ENCODE data around the gene HSFX1. TPM values are rescaled to one million over a fixed set of nuclear protein-coding genes. Genes with fewer than 3 reads are reported as not detected.
"Not testable (repeated sequence)": the region's sequence is repeated elsewhere in the genome, so short reads cannot be mapped to it uniquely, and the experiment has no call there.

HSFX1 gene
- total and polyA plus RNA-seq, 2 of the 8 experiments (the other 6 are each of a cell fraction or from before 2014, with no cell fraction given) = 0.42 to 0.63 TPM

GRCh38 chrX:149758068-149758714 is 15.7 kb upstream of the HSFX1 start (continued):
- TF ChIP-seq, protein P1, sequence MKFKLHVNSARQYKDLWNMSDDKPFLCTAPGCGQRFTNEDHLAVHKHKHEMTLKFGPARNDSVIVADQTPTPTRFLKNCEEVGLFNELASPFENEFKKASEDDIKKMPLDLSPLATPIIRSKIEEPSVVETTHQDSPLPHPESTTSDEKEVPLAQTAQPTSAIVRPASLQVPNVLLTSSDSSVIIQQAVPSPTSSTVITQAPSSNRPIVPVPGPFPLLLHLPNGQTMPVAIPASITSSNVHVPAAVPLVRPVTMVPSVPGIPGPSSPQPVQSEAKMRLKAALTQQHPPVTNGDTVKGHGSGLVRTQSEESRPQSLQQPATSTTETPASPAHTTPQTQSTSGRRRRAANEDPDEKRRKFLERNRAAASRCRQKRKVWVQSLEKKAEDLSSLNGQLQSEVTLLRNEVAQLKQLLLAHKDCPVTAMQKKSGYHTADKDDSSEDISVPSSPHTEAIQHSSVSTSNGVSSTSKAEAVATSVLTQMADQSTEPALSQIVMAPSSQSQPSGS (IDR thresholded peaks at IDR 0.05; ENCODE audit: low read length) = no peak
- TF ChIP-seq BRCA1 (IDR thresholded peaks at IDR 0.05; ENCODE audit: low read depth, low read length) = no peak

- H4K91ac ChIP-seq (replicated peaks; ENCODE audit: insufficient read length, low read length); H3K14ac ChIP-seq (ENCODE audit: insufficient read length); H3K9me3 ChIP-seq (ENCODE audit: insufficient read depth in 2 of 2, low read depth in 1 of 2, low read length in 1 of 2); FAIRE-seq; H3K79me2 ChIP-seq (ENCODE audit: control insufficient read depth in 1 of 2, insufficient read depth in 2 of 2, low read length in 2 of 2); H2AK5ac ChIP-seq (ENCODE audit: low read depth, low read length); H2BK12ac ChIP-seq (ENCODE audit: low read depth, low read length); DNase-seq (ENCODE audit: low read depth in 1 of 2, low spot score in 2 of 2); H2BK15ac ChIP-seq (ENCODE audit: low read length); H2BK5ac ChIP-seq (ENCODE audit: low read depth, low read length); H3K18ac ChIP-seq (ENCODE audit: extremely low read depth, low read length); H4K8ac ChIP-seq (ENCODE audit: extremely low read depth, insufficient read depth, low read length); H3K23ac ChIP-seq (ENCODE audit: insufficient read length); H4K20me1 ChIP-seq (replicated peaks in 1 of 2; ENCODE audit: control insufficient read depth in 1 of 2, insufficient read depth in 2 of 2, low read length in 2 of 2); H3K4me1 ChIP-seq (replicated peaks in 1 of 4; ENCODE audit: control insufficient read depth in 3 of 4, insufficient read depth in 4 of 4, low read length in 3 of 4); H3K36me3 ChIP-seq (ENCODE audit: control insufficient read depth in 2 of 4, insufficient read depth in 4 of 4, low read length in 3 of 4); CTCF ChIA-PET (ENCODE audit: partially characterized antibody); H3K4me2 ChIP-seq (ENCODE audit: insufficient read depth in 1 of 2, low read depth in 2 of 2, low read length in 2 of 2); POLR2A ChIA-PET (ENCODE audit: partially characterized antibody); H3K23me2 ChIP-seq (ENCODE audit: low read depth, low read length); H2AFZ ChIP-seq (ENCODE audit: low read length); H3K27ac ChIP-seq (ENCODE audit: low read depth, low read length); H3K79me1 ChIP-seq (ENCODE audit: low read depth, low read length); H3K56ac ChIP-seq (replicated peaks; ENCODE audit: insufficient read length, low read depth, low read length); H3K9ac ChIP-seq (replicated peaks in 1 of 4; ENCODE audit: extremely low read depth in 1 of 4, low read depth in 3 of 4, low read length in 3 of 4); H3K4ac ChIP-seq (replicated peaks; ENCODE audit: insufficient read length, low read depth, low read length); H3K4me3 ChIP-seq (ENCODE audit: extremely low read depth in 1 of 4, insufficient read depth in 2 of 4, low read depth in 3 of 4, low read length in 4 of 4); H2BK20ac ChIP-seq (ENCODE audit: low read length); H4K5ac ChIP-seq (ENCODE audit: insufficient read length, low read depth, low read length); H2BK120ac ChIP-seq (replicated peaks; ENCODE audit: low read depth, low read length); H3K27me3 ChIP-seq (replicated peaks in 1 of 4; ENCODE audit: control insufficient read depth in 3 of 4, extremely low read depth in 1 of 4, insufficient read depth in 3 of 4, low read length in 3 of 4): not testable (repeated sequence)
- 100% methylated on average over 1 of the region's 17 CpGs; no CpG with 5 or more reads in 1 of the 2 experiments for WGBS, 2 experiments (ENCODE audit: extremely low coverage in 1 of 2, insufficient coverage in 1 of 2, insufficient read length in 1 of 2, insufficient replicate concordance in 2 of 2, low coverage in 1 of 2, low lambda C conversion rate in 2 of 2, missing lambda C conversion rate in 1 of 2)
Observed at GRCh38 chrX:149758715-149759078, 15.2 kb upstream of the HSFX1 start.
